Measurements from ENCODE around the gene PPP4R4.

Gene PPP4R4

DNA sequence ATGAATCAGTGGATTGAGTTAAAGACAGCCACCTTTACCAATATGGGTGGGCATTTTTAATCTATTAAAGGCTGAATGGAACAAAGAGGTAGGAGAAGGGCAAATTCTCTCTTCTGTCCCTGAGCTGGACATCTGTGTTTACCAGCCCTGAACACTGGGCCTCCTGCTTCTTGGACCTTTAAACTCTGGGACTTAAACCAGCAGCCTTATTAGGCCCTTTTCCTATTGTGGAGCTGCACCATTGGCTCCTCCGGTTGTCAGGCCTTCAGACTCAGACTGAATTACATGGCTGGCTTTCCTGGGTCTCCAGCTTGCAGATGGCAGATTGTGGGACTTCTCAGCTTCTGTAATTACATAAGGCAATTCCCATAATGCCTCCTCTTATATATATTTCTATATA lies 142.6 kb downstream of the PPP4R4 start:
- Histone ChIP-seq H3K79me1 (ENCODE audit: low read length) (no peaks in the 10 kb centered on the region), H3K36me3 (ENCODE audit: control insufficient read depth in 1 of 2, insufficient read depth in 2 of 2, low read length in 2 of 2) (no peaks in the 10 kb centered on the region), H3K14ac (ENCODE audit: low read length) (no peak overlapping the region), H4K8ac (ENCODE audit: low read depth, low read length) (no peak overlapping the region), H2BK120ac (ENCODE audit: insufficient read depth, low read length, poor library complexity) (no peak overlapping the region), H3K27ac (ENCODE audit: low read depth, low read length) (no peak overlapping the region), H2BK12ac (ENCODE audit: low read length) (no peak overlapping the region), H2BK5ac (ENCODE audit: low read depth, low read length, poor library complexity) (no peak overlapping the region), H2AFZ (ENCODE audit: insufficient read depth, low read length, poor library complexity) (no peak overlapping the region), H3K9ac (ENCODE audit: low read length) (no peak overlapping the region), H4K91ac (ENCODE audit: low read depth, low read length) (no peak overlapping the region), H3K9me3 (ENCODE audit: insufficient read depth, low read depth, low read length) (peaks cover 2% of the 10 kb centered on the region), H3K79me2 (ENCODE audit: control insufficient read depth, insufficient read depth, low read length, poor library complexity) (no peaks in the 10 kb centered on the region), H4K12ac (ENCODE audit: low read depth, low read length) (no peak overlapping the region), H3K4me1 (ENCODE audit: control insufficient read depth in 1 of 2, insufficient read depth in 2 of 2, low read length in 2 of 2) (no peaks in the 10 kb centered on the region), H2AK5ac (ENCODE audit: low read length) (no peak overlapping the region), H3K4ac (ENCODE audit: low read depth, low read length) (no peak overlapping the region), H3K27me3 (ENCODE audit: insufficient read depth, low read length) (peaks cover 2% of the 10 kb centered on the region), H3K4me2 (ENCODE audit: low read length) (no peak overlapping the region), H3K18ac (ENCODE audit: low read length) (no peak overlapping the region), H3K23ac (ENCODE audit: low read length) (no peak overlapping the region), H3K4me3 (ENCODE audit: low read depth, low read length) (no peak overlapping the region)
- DNase-seq, result no peak
- WGBS (ENCODE audit: extremely low coverage, insufficient coverage, insufficient read length), result no CpG with 5 or more reads among the region's 1 CpG

DNA sequence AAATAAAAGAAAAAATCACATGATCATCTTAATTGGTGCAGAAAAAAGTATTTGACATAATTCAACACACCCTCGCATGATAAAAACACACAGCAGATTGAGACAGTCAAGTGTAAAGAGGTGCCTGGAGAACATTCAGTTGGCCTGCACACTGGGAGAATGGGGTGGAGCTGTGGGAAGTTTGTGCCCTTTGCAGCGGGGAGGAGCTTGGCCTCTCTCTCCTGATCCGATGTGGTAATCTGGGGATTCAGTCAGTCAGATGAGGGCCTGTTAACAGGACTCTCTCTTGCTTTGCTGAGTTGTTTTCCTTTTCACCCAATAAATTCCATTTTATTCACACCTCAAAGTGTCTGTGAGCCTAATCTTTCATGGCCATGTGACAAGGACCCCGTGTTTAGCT lies 143.1 kb downstream of the PPP4R4 start:
- Histone ChIP-seq H3K23ac (ENCODE audit: low read length) (no peak overlapping the region), H3K9me3 (ENCODE audit: insufficient read depth, low read depth, low read length) (peaks cover 2% of the 10 kb centered on the region), H3K18ac (ENCODE audit: low read length) (no peak overlapping the region), H3K4ac (ENCODE audit: low read depth, low read length) (no peak overlapping the region), H3K9ac (ENCODE audit: low read length) (no peak overlapping the region), H4K8ac (ENCODE audit: low read depth, low read length) (no peak overlapping the region), H3K79me2 (ENCODE audit: control insufficient read depth, insufficient read depth, low read length, poor library complexity) (no peaks in the 10 kb centered on the region), H4K12ac (ENCODE audit: low read depth, low read length) (no peak overlapping the region), H3K14ac (ENCODE audit: low read length) (no peak overlapping the region), H2AFZ (ENCODE audit: insufficient read depth, low read length, poor library complexity) (no peak overlapping the region), H3K4me1 (ENCODE audit: control insufficient read depth in 1 of 2, insufficient read depth in 2 of 2, low read length in 2 of 2) (no peaks in the 10 kb centered on the region), H2BK5ac (ENCODE audit: low read depth, low read length, poor library complexity) (no peak overlapping the region), H3K36me3 (ENCODE audit: control insufficient read depth in 1 of 2, insufficient read depth in 2 of 2, low read length in 2 of 2) (no peaks in the 10 kb centered on the region), H4K91ac (ENCODE audit: low read depth, low read length) (no peak overlapping the region), H3K4me2 (ENCODE audit: low read length) (no peak overlapping the region), H2BK120ac (ENCODE audit: insufficient read depth, low read length, poor library complexity) (no peak overlapping the region), H3K27ac (ENCODE audit: low read depth, low read length) (no peak overlapping the region), H2BK12ac (ENCODE audit: low read length) (no peak overlapping the region), H2AK5ac (ENCODE audit: low read length) (no peak overlapping the region), H3K27me3 (ENCODE audit: insufficient read depth, low read length) (peaks cover under 1% of the 10 kb centered on the region), H3K4me3 (ENCODE audit: low read depth, low read length) (no peak overlapping the region), H3K79me1 (ENCODE audit: low read length) (no peaks in the 10 kb centered on the region)
- DNase-seq, result no peak
- no CpG with 5 or more reads among the region's 4 CpGs for WGBS (ENCODE audit: extremely low coverage, insufficient coverage, insufficient read length)

DNA sequence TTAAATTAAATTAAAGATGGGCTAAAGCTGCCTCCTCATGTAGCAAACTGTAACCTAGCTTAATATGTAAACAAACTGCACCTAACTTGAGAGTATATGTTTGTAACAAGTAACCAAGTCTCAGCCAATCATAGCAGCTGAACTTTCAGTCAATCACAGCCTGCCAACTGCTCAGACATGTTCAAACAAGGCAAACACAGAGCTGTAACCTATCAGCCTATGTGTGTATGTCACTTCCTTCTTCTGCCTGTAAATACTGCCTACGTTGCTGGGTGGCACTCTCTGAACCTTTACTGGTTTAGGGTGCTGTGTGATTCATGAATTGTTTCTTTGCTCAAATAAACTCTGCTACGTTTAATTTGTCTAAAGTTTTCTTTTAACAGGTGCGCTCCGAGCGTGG lies 146.1 kb downstream of the PPP4R4 start:
- Histone ChIP-seq H3K4me1 (ENCODE audit: control insufficient read depth in 1 of 2, insufficient read depth in 2 of 2, low read length in 2 of 2) (no peaks in the 10 kb centered on the region), H3K4ac (ENCODE audit: low read depth, low read length) (no peak overlapping the region), H4K12ac (ENCODE audit: low read depth, low read length) (no peak overlapping the region), H3K79me1 (ENCODE audit: low read length) (no peaks in the 10 kb centered on the region), H3K27ac (ENCODE audit: low read depth, low read length) (no peak overlapping the region), H2AFZ (ENCODE audit: insufficient read depth, low read length, poor library complexity) (no peak overlapping the region), H4K8ac (ENCODE audit: low read depth, low read length) (no peak overlapping the region), H3K36me3 (ENCODE audit: control insufficient read depth in 1 of 2, insufficient read depth in 2 of 2, low read length in 2 of 2) (no peaks in the 10 kb centered on the region), H2BK120ac (ENCODE audit: insufficient read depth, low read length, poor library complexity) (no peak overlapping the region), H3K27me3 (ENCODE audit: insufficient read depth, low read length) (no peaks in the 10 kb centered on the region), H3K9ac (ENCODE audit: low read length) (no peak overlapping the region), H3K18ac (ENCODE audit: low read length) (no peak overlapping the region), H3K4me2 (ENCODE audit: low read length) (no peak overlapping the region), H4K91ac (ENCODE audit: low read depth, low read length) (no peak overlapping the region), H3K14ac (ENCODE audit: low read length) (no peak overlapping the region), H3K9me3 (ENCODE audit: insufficient read depth, low read depth, low read length) (peaks cover 2% of the 10 kb centered on the region), H3K79me2 (ENCODE audit: control insufficient read depth, insufficient read depth, low read length, poor library complexity) (no peaks in the 10 kb centered on the region), H2BK12ac (ENCODE audit: low read length) (no peak overlapping the region), H3K23ac (ENCODE audit: low read length) (no peak overlapping the region), H2BK5ac (ENCODE audit: low read depth, low read length, poor library complexity) (no peak overlapping the region), H3K4me3 (ENCODE audit: low read depth, low read length) (no peak overlapping the region), H2AK5ac (ENCODE audit: low read length) (no peak overlapping the region)
- WGBS (ENCODE audit: extremely low coverage, insufficient coverage, insufficient read length), result no CpG with 5 or more reads among the region's 5 CpGs
- DNase-seq, result no peak

DNA sequence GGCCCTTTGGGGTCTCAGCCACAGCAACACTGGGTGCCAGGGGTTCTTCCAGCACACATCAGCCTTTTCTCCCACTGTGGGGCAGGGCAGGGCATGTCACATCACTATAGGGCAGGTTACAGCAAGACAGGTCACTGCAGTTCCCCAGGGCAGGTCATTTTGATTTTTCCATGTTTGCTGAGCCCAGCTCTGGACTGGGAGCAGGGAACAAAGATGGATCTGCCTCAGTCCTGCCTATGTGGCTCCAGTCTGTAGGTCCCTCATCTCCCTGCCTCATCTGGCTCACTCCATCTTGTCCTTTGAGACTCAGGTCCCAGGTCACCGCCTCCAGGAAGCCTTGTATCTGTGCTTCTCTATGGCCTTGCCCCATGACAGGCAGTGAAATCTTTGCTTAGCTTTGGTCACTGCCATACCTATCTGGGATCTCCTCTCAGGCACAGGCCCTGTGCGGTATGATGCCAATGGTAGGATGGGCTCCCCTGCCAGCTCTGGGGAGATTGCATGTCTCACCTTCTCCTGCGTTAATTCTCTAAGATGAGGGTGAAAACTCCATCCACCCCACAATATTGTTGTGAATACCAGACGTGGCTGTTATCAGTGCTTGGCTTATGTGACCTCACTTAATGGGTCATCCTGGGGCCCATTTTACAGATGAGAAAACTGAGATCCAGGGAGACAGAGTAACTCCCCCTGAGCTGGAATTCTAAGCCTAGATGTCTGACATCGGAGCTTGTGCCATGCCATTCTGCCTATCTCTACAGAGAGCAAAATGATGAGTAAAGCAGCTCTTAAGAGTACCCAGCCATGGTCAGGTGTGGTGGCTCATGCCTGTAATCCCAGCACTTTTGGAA lies 147.5 kb downstream of the PPP4R4 start:
- Histone ChIP-seq H3K18ac (ENCODE audit: low read length) (no peak overlapping the region), H3K27ac (ENCODE audit: low read depth, low read length) (no peak overlapping the region), H3K4ac (ENCODE audit: low read depth, low read length) (no peak overlapping the region), H4K12ac (ENCODE audit: low read depth, low read length) (no peak overlapping the region), H3K79me2 (ENCODE audit: control insufficient read depth, insufficient read depth, low read length, poor library complexity) (no peaks in the 10 kb centered on the region), H3K79me1 (ENCODE audit: low read length) (no peaks in the 10 kb centered on the region), H3K27me3 (ENCODE audit: insufficient read depth, low read length) (no peaks in the 10 kb centered on the region), H3K23ac (ENCODE audit: low read length) (no peak overlapping the region), H4K91ac (ENCODE audit: low read depth, low read length) (no peak overlapping the region), H3K14ac (ENCODE audit: low read length) (no peak overlapping the region), H4K8ac (ENCODE audit: low read depth, low read length) (no peak overlapping the region), H2BK5ac (ENCODE audit: low read depth, low read length, poor library complexity) (no peak overlapping the region), H2BK12ac (ENCODE audit: low read length) (no peak overlapping the region), H3K4me3 (ENCODE audit: low read depth, low read length) (no peak overlapping the region), H2AK5ac (ENCODE audit: low read length) (no peak overlapping the region), H3K4me2 (ENCODE audit: low read length) (no peak overlapping the region), H2AFZ (ENCODE audit: insufficient read depth, low read length, poor library complexity) (no peak overlapping the region), H2BK120ac (ENCODE audit: insufficient read depth, low read length, poor library complexity) (no peak overlapping the region), H3K9me3 (ENCODE audit: insufficient read depth, low read depth, low read length) (peaks cover 2% of the 10 kb centered on the region), H3K4me1 (ENCODE audit: control insufficient read depth in 1 of 2, insufficient read depth in 2 of 2, low read length in 2 of 2) (no peaks in the 10 kb centered on the region), H3K36me3 (ENCODE audit: control insufficient read depth in 1 of 2, insufficient read depth in 2 of 2, low read length in 2 of 2) (no peaks in the 10 kb centered on the region), H3K9ac (ENCODE audit: low read length) (no peak overlapping the region)
- WGBS (ENCODE audit: extremely low coverage, insufficient coverage, insufficient read length), result no CpG with 5 or more reads among the region's 5 CpGs
- DNase-seq, result no peak
